Neuronal stem cell (in vitro differentiated cells): ENCODE measurements around the gene C10orf71.

Source experiments
- DNase-seq: peaks from one replicate; pipeline ENCODE4 v3.0.0-alpha.2; 2013; ENCODE audit warnings: low spot score
- H2AFZ ChIP-seq: one replicate; pipeline ENCODE4 v1.6.1; 2013; ENCODE audit warnings: mild to moderate bottlenecking, low read length, inconsistent platforms
- H2AK5ac ChIP-seq: 2 replicates; pipeline ENCODE4 v1.6.1; 2013; ENCODE audit warnings: low read depth, mild to moderate bottlenecking, inconsistent platforms, low read length, moderate library complexity, mixed read lengths
- H2BK120ac ChIP-seq: 2 replicates; pipeline ENCODE4 v1.6.1; 2013; ENCODE audit warnings: low read depth, mild to moderate bottlenecking, inconsistent platforms, low read length, moderate library complexity, mixed read lengths
- H2BK12ac ChIP-seq: one replicate; pipeline ENCODE4 v1.6.1; 2013; ENCODE audit warnings: low read length, inconsistent platforms
- H2BK15ac ChIP-seq: 2 replicates; pipeline ENCODE4 v1.6.1; 2013; ENCODE audit warnings: mild to moderate bottlenecking, low read length, inconsistent platforms, mixed read lengths
- H2BK5ac ChIP-seq: one replicate; pipeline ENCODE4 v1.6.1; 2013; ENCODE audit warnings: inconsistent platforms, mild to moderate bottlenecking, low read length, moderate library complexity
- H3K14ac ChIP-seq: one replicate; pipeline ENCODE4 v1.6.1; 2013; ENCODE audit warnings: low read length, inconsistent platforms
- H3K18ac ChIP-seq: 2 replicates; pipeline ENCODE4 v1.6.1; 2013; ENCODE audit warnings: low read length, inconsistent platforms
- H3K23ac ChIP-seq: 2 replicates; pipeline ENCODE4 v1.6.1; 2013; ENCODE audit warnings: low read depth, mild to moderate bottlenecking, mixed read lengths, low read length, inconsistent platforms; ENCODE audit not compliant: poor library complexity
- H3K27ac ChIP-seq: replicated peaks from 3 replicates; pipeline ENCODE4 v1.5.1; 2013; ENCODE audit warnings: low read length, inconsistent platforms
- H3K27me3 ChIP-seq, 3 experiments: 2 replicates each; pipeline ENCODE4 v1.6.1; 2013; ENCODE audit warnings: low read length in 3 of 3, mild to moderate bottlenecking in 2 of 3, inconsistent platforms in 1 of 3, low read depth in 1 of 3, mixed read lengths in 1 of 3, moderate library complexity in 1 of 3; ENCODE audit not compliant: control insufficient read depth in 3 of 3, insufficient read depth in 3 of 3
- H3K36me3 ChIP-seq, 2 donors: replicated peaks in 1 of 2; 2 replicates each; pipeline ENCODE4 v1.6.1; 2013; ENCODE audit warnings: low read length in 2 of 2; ENCODE audit not compliant: control insufficient read depth in 2 of 2, insufficient read depth in 2 of 2
- H3K4ac ChIP-seq: 2 replicates; pipeline ENCODE4 v1.6.1; 2013; ENCODE audit warnings: inconsistent platforms, mild to moderate bottlenecking, low read length, moderate library complexity
- H3K4me1 ChIP-seq, 2 donors: 1 replicate in 1 of 2; 2 replicates in 1 of 2; pipeline ENCODE4 v1.6.1; 2013; ENCODE audit warnings: low read length in 2 of 2, low read depth in 1 of 2; ENCODE audit not compliant: control insufficient read depth in 2 of 2, insufficient read depth in 1 of 2
- H3K4me2 ChIP-seq: one replicate; pipeline ENCODE4 v1.6.1; 2013; ENCODE audit warnings: mild to moderate bottlenecking, low read length, inconsistent platforms; ENCODE audit not compliant: insufficient read depth, poor library complexity, severe bottlenecking
- H3K4me3 ChIP-seq, 2 donors: 2 replicates each; pipeline ENCODE4 v1.5.1; 2013; ENCODE audit warnings: low read length in 2 of 2, mild to moderate bottlenecking in 2 of 2, inconsistent platforms in 1 of 2, moderate library complexity in 1 of 2
- H3K79me1 ChIP-seq: one replicate; pipeline ENCODE4 v1.6.1; 2013; ENCODE audit warnings: low read depth, mild to moderate bottlenecking, inconsistent platforms, low read length, moderate library complexity
- H3K9ac ChIP-seq: one replicate; pipeline ENCODE4 v1.6.1; 2013; ENCODE audit warnings: mild to moderate bottlenecking, low read depth, low read length, inconsistent platforms; ENCODE audit not compliant: poor library complexity
- H3K9me3 ChIP-seq, 2 donors: replicated peaks in 1 of 2; 2 replicates each; pipeline versions ENCODE3 to v1.6.1; 2013; ENCODE audit warnings: low read length in 2 of 2, mild to moderate bottlenecking in 2 of 2, inconsistent platforms in 1 of 2, low read depth in 1 of 2, mixed read lengths in 1 of 2, moderate library complexity in 1 of 2; ENCODE audit not compliant: control insufficient read depth in 2 of 2, insufficient read depth in 1 of 2
- H4K8ac ChIP-seq: one replicate; pipeline ENCODE4 v1.6.1; 2013; ENCODE audit warnings: low read depth, mild to moderate bottlenecking, inconsistent platforms, low read length, moderate library complexity
- H4K91ac ChIP-seq: one replicate; pipeline ENCODE4 v1.6.1; 2013; ENCODE audit warnings: low read length, low read depth, mild to moderate bottlenecking, inconsistent platforms; ENCODE audit not compliant: poor library complexity
- WGBS, 2 donors: extraction: QIAGEN DNeasy Blood & Tissue Kit; methylation state at CpG; one replicate each; pipeline ENCODE4 v1.1.7; 2013; ENCODE audit warnings: missing lambda C conversion rate in 2 of 2, mixed read lengths in 1 of 2; ENCODE audit not compliant: insufficient read length in 2 of 2, insufficient replicate concordance in 1 of 2; ENCODE audit errors: extremely low coverage in 2 of 2; 5-methylcytosine and 5-hydroxymethylcytosine counted together

Gene C10orf71

DNA sequence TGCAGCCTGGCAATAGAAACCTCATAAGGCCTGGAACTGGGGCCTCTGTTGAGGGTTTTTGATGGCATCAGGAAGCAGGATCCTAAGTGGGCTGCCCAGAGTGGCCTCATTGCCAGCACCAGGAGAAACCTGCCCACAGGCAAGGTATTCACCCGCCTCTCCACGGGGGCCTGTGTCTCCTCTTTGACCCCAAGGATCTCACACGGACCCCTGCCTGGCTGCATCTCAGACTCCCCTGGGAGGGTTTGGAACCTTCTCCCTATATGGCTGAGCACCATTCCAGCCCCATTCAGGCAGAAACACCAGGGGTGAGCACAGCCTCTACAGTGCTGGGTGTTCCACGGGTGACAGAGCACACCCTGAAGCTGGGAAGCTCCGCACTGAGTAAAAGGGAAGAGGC, 14.6 kb upstream of the C10orf71 start:
- no peak for DNase-seq
- Histone ChIP-seq H3K27me3 (peaks cover 0 to 2% (median 0%) of the 10 kb centered on the region in 3 experiments), H3K4me2 (no peak overlapping the region), H4K91ac (no peak overlapping the region), H3K79me1 (no peaks in the 10 kb centered on the region), H3K4me3 (no peak overlapping the region), H3K23ac (no peak overlapping the region), H3K27ac (no peak overlapping the region), H3K9me3 (no peaks in the 10 kb centered on the region), H2BK120ac (no peak overlapping the region), H3K36me3 (no peaks in the 10 kb centered on the region), H2AK5ac (no peak overlapping the region), H3K4me1 (peaks cover 0 to 7% of the 10 kb centered on the region in 2 donors), H3K14ac (no peak overlapping the region), H4K8ac (no peak overlapping the region), H3K4ac (no peak overlapping the region), H3K9ac (no peak overlapping the region), H2BK15ac (no peak overlapping the region), H3K18ac (no peak overlapping the region), H2BK5ac (no peak overlapping the region), H2BK12ac (no peak overlapping the region), H2AFZ (no peak overlapping the region)
- WGBS, 2 donors: no CpG with 5 or more reads among the region's 5 CpGs

DNA sequence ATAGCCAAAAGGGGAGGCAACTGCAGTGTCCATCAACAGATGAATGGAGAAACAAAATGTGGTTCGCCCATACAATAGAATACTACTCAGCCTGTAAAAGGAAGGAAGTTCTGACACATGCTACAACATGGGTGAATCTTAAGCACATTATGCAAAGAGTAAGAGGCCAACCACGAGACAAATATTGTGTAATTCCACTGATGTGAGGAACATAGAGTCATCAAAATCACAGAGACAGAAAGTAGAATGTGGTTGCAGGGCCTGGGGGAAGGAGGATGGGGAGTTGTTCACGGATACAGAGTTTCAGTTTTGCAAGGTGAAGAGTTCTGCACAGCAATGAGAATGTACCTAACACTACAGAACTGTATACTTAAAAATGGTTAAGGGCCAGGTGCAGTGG, 13.7 kb upstream of the C10orf71 start:
- Histone ChIP-seq H2BK15ac (no peak overlapping the region), H3K79me1 (no peaks in the 10 kb centered on the region), H3K36me3 (no peaks in the 10 kb centered on the region), H2AK5ac (no peak overlapping the region), H3K9ac (no peak overlapping the region), H2BK12ac (no peak overlapping the region), H3K23ac (no peak overlapping the region), H3K4me3 (no peak overlapping the region), H3K4me1 (peaks cover 0 to 3% of the 10 kb centered on the region in 2 donors), H2BK120ac (no peak overlapping the region), H3K4ac (no peak overlapping the region), H3K4me2 (no peak overlapping the region), H2AFZ (no peak overlapping the region), H4K8ac (no peak overlapping the region), H3K27ac (no peak overlapping the region), H3K18ac (no peak overlapping the region), H2BK5ac (no peak overlapping the region), H3K9me3 (no peaks in the 10 kb centered on the region), H4K91ac (no peak overlapping the region), H3K14ac (no peak overlapping the region), H3K27me3 (no peaks in the 10 kb centered on the region)
- no CpG with 5 or more reads among the region's 3 CpGs for WGBS, 2 donors
- DNase-seq: no peak

DNA sequence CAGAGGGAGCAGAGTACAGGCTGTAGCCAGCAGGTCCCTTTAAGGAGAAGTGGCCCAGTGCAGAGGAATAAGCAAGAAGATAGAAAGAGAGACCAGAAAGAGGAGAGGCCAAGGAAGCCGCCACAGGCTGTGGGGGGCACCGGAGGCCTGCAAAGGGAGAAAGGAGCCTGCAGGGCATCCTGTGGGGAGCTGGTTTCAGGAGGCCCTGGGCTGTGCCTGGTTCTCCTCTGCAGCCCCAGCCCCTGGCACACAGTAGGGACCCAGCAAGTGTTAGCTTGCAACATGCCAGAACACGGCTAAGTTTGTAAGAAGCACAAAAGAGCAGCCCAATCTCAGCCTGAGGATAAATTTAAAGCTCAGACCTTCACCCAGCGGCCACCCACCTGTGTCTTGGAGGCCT, 12.3 kb upstream of the C10orf71 start:
- H2AFZ ChIP-seq: no peak overlapping the region
- H3K14ac ChIP-seq: no peak overlapping the region
- no peak overlapping the region for H3K9ac ChIP-seq
- H3K36me3 ChIP-seq: no peaks in the 10 kb centered on the region
- H4K8ac ChIP-seq: no peak overlapping the region
- no peaks in the 10 kb centered on the region for H3K9me3 ChIP-seq
- peaks cover 0 to 3% of the 10 kb centered on the region in 2 donors for H3K4me1 ChIP-seq
- no peak overlapping the region for H3K23ac ChIP-seq
- H3K27ac ChIP-seq: no peak overlapping the region
- H2BK120ac ChIP-seq: no peak overlapping the region
- no peak overlapping the region for H4K91ac ChIP-seq
- no peaks in the 10 kb centered on the region for H3K79me1 ChIP-seq
- H2AK5ac ChIP-seq: no peak overlapping the region
- H3K4me2 ChIP-seq: no peak overlapping the region
- H3K4me3 ChIP-seq: no peak overlapping the region
- H2BK12ac ChIP-seq: no peak overlapping the region
- no peak overlapping the region for H3K18ac ChIP-seq
- H3K27me3 ChIP-seq: no peaks in the 10 kb centered on the region
- H3K4ac ChIP-seq: no peak overlapping the region
- H2BK15ac ChIP-seq: no peak overlapping the region
- no peak for DNase-seq
- H2BK5ac ChIP-seq: no peak overlapping the region
- no CpG with 5 or more reads among the region's 4 CpGs for WGBS, 2 donors

DNA sequence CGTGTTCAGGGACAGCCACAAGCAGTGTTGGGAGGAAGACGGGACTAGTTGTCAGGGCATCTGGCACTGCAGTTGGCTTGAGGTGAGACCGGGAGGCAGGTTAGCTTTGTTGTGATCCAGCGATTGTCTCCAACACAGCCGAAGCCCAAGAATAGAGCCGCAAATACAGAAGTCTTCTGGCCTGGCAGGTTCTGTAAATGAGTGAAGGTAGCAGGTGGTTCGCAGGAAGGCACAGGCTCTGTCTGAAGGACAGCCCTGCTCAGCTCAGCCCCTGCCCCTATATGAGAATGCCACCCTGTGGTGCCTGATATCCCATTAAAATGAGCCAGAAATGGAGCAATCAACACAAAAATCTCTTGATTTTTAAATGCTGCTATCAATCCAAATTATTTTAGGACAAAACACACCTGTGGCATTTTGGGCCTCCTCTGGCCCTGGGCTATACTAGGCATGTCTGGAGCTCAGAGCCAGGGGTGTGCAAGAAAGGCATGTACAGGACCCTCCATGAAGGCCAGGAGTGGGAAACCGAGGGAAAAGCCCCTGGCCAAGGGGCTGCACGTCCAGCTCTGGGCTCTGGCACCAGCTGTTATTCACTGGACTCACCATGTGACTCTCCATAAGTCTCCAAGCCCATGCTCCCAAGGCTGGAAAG, 11.2 kb upstream of the C10orf71 start:
- Histone ChIP-seq H2BK5ac (no peak overlapping the region), H3K4ac (no peak overlapping the region), H2BK120ac (no peak overlapping the region), H3K27me3 (no peaks in the 10 kb centered on the region), H2AFZ (no peak overlapping the region), H4K8ac (no peak overlapping the region), H3K4me2 (no peak overlapping the region), H4K91ac (no peak overlapping the region), H3K9me3 (no peaks in the 10 kb centered on the region), H3K27ac (no peak overlapping the region), H3K4me1 (peaks cover 0 to 3% of the 10 kb centered on the region in 2 donors), H3K23ac (no peak overlapping the region), H3K4me3 (no peak overlapping the region), H2BK15ac (no peak overlapping the region), H3K9ac (no peak overlapping the region), H3K36me3 (no peaks in the 10 kb centered on the region), H2BK12ac (no peak overlapping the region), H2AK5ac (no peak overlapping the region), H3K14ac (no peak overlapping the region), H3K79me1 (no peaks in the 10 kb centered on the region), H3K18ac (peak overlapping the region; percentile 52)
- DNase-seq: no peak
- WGBS, 2 donors: no CpG with 5 or more reads among the region's 9 CpGs
